ENCODE measurements around the gene HSPA1L. TPM values are rescaled to one million over a fixed set of nuclear protein-coding genes. Genes with fewer than 3 reads are reported as not detected.

Gene HSPA1L
- total RNA-seq (2021; ENCODE audit: unreplicated experiment) (0.12 TPM), Bru-seq, nascent RNA (percentile 33 among the genes with signal in this experiment), BruChase-seq, experiment 1, labeled RNA remaining after a 6-hour chase (percentile 37 among the genes with signal in this experiment), BruChase-seq, experiment 2, labeled RNA remaining after a 2-hour chase (percentile 37 among the genes with signal in this experiment)
- polyA plus RNA-seq (2012): 0.20 and 0.42 TPM in 2 replicates
- long read RNA-seq, partial matches to known transcripts: 0 of 2 reads
- long read RNA-seq, other reads (novel, unspliced or antisense): 2 of 2 reads

GRCh38 chr6:31815025-31815838 is at the start of gene HSPA1L, which contains the start of gene HSPA1A:
Gene HSPA1L, minus strand, starts transcription at chr6:31815283. Its CDS starts 3,311 bp downstream, at chr6:31811972.
Gene HSPA1A, plus strand, starts transcription at chr6:31815543. Its CDS starts 214 bp downstream, at chr6:31815757.
- no TSS peak for BruUV-seq (replicated peaks)
- Histone ChIP-seq H4K20me1 (ENCODE audit: insufficient read depth) (no peaks in the 10 kb centered on the region), H3K9me3 (ENCODE audit: control insufficient read depth in 1 of 2, insufficient read depth in 1 of 2, low read depth in 1 of 2, low read length in 2 of 2) (peaks cover 0 to 5% of the 10 kb centered on the region in 2 experiments; a peak in 1 of 4 replicates), H3K27ac (ENCODE audit: low read depth, low read length) (peak within 1 kb of the TSS; percentile 81), H3K4me2 (ENCODE audit: low read length) (peak within 1 kb of the TSS; percentile 79), H3K27me3 (ENCODE audit: insufficient read depth, low read length) (no peaks in the 10 kb centered on the region), H2AFZ (ENCODE audit: low read depth, low read length, poor library complexity, severe bottlenecking) (peak within 1 kb of the TSS; percentile 57), H3K9ac (ENCODE audit: low read length) (peak within 1 kb of the TSS; percentile 67), H3K36me3 (ENCODE audit: control insufficient read depth in 1 of 2, insufficient read depth in 2 of 2, low read length in 2 of 2) (no peaks in the 10 kb centered on the region), H3K4me3 (replicated peaks in 1 of 2; ENCODE audit: low read depth in 1 of 2, low read length in 2 of 2) (peak within 1 kb of the TSS; percentile 32 to 54), H3K9me2 (ENCODE audit: insufficient read depth) (no peaks in the 10 kb centered on the region), H3K79me2 (ENCODE audit: insufficient read depth, low read length) (no peaks in the 10 kb centered on the region), H3K4me1 (ENCODE audit: control insufficient read depth in 1 of 2, insufficient read depth in 2 of 2, low read length in 2 of 2) (peaks cover 29 to 33% of the 10 kb centered on the region in 2 experiments)
- DNase-seq (ENCODE audit: low read depth, low spot score) (no peak), ATAC-seq (no peak)
- ChIA-PET RAD21 (ENCODE audit: low non-redundant PET in 1 of 2, low total read pairs in 2 of 2, uncharacterized antibody in 2 of 2, unreplicated experiment in 2 of 2) (no interaction called here), CTCF (interaction anchor here (0.6 to 0.9 kb wide), 2 partner anchors 749 to 1023 kb away, joined by 3 to 4 read pairs; partner anchors contain the start of gene TAP2), POLR2A (interaction anchor here (0.9 to 3.3 kb wide), 3 partner anchors 12 to 112 kb away, joined by 3 to 24 read pairs (median 4); partner anchors contain the start of genes ABHD16A and HSPA1B)
- intact Hi-C loops (cut with micrococcal nuclease): no loop called here
- TF ChIP-seq JUND (IDR thresholded peaks at IDR 0.05) (no peak), CEBPB (IDR thresholded peaks at IDR 0.05; ENCODE audit: low read depth) (no peak), POLR2AphosphoS5 (IDR thresholded peaks at IDR 0.05; ENCODE audit: low read depth, low read length) (no peak)

- Histone ChIP-seq H3K9ac (ENCODE audit: low read length) (no peak overlapping the region), H3K9me2 (ENCODE audit: insufficient read depth) (no peaks in the 10 kb centered on the region), H3K9me3 (ENCODE audit: control insufficient read depth in 1 of 2, insufficient read depth in 1 of 2, low read depth in 1 of 2, low read length in 2 of 2) (no peaks in the 10 kb centered on the region), H3K79me2 (ENCODE audit: insufficient read depth, low read length) (no peaks in the 10 kb centered on the region), H3K27ac (ENCODE audit: low read depth, low read length) (no peak overlapping the region), H3K4me2 (ENCODE audit: low read length) (peak overlapping the region; percentile 95; the same call in 1 of the 2 replicates), H4K20me1 (ENCODE audit: insufficient read depth) (no peaks in the 10 kb centered on the region), H3K4me3 (replicated peaks in 1 of 2; ENCODE audit: low read depth in 1 of 2, low read length in 2 of 2) (no peak overlapping the region), H3K36me3 (ENCODE audit: control insufficient read depth in 1 of 2, insufficient read depth in 2 of 2, low read length in 2 of 2) (no peaks in the 10 kb centered on the region), H2AFZ (ENCODE audit: low read depth, low read length, poor library complexity, severe bottlenecking) (no peak overlapping the region), H3K27me3 (ENCODE audit: insufficient read depth, low read length) (no peaks in the 10 kb centered on the region), H3K4me1 (ENCODE audit: control insufficient read depth in 1 of 2, insufficient read depth in 2 of 2, low read length in 2 of 2) (peaks cover 0 to 34% of the 10 kb centered on the region in 2 experiments; a peak in 3 of 4 replicates)
- no peak for DNase-seq (ENCODE audit: low read depth, low spot score)
- no peak for ATAC-seq
- ChIA-PET CTCF (no interaction called here), RAD21 (ENCODE audit: low non-redundant PET in 1 of 2, low total read pairs in 2 of 2, uncharacterized antibody in 2 of 2, unreplicated experiment in 2 of 2) (no interaction called here), POLR2A (no interaction called here)
- BruUV-seq (replicated peaks): no TSS peak
- TF ChIP-seq JUND (IDR thresholded peaks at IDR 0.05): no peak
- no peak for TF ChIP-seq EZH2phosphoT487 (IDR thresholded peaks at IDR 0.05; ENCODE audit: borderline replicate concordance)
- TF ChIP-seq ELF1 (IDR thresholded peaks at IDR 0.05; ENCODE audit: borderline replicate concordance, low read depth): no peak
- TF ChIP-seq EGR1 (IDR thresholded peaks at IDR 0.05; ENCODE audit: low read depth): no peak
- TF ChIP-seq YY1 (IDR thresholded peaks at IDR 0.05; ENCODE audit: extremely low read depth, insufficient replicate concordance, low read depth, low read length): no peak
- no peak for TF ChIP-seq ZFX (IDR thresholded peaks at IDR 0.05)
- TF ChIP-seq POLR2AphosphoS5 (IDR thresholded peaks at IDR 0.05; ENCODE audit: low read depth, low read length): no peak
- no peak for TF ChIP-seq POLR2A (IDR thresholded peaks at IDR 0.05; ENCODE audit: borderline replicate concordance, extremely low read depth, insufficient read depth, insufficient read length)
- TF ChIP-seq ZBTB33 (IDR thresholded peaks at IDR 0.05; ENCODE audit: extremely low read depth, insufficient replicate concordance, low read length): no peak
- TF ChIP-seq RAD21 (IDR thresholded peaks at IDR 0.05; ENCODE audit: low read depth): no peak
- TF ChIP-seq CEBPB (IDR thresholded peaks at IDR 0.05; ENCODE audit: low read depth): no peak
- TF ChIP-seq CTCF (IDR thresholded peaks at IDR 0.05 in 2 of 3, conservative IDR thresholded peaks at IDR 0.05 in 1 of 3; ENCODE audit: borderline replicate concordance in 1 of 3, insufficient read depth in 1 of 3, low read depth in 2 of 3, low read length in 2 of 3): no peak
- no peak for TF ChIP-seq FOSL1 (IDR thresholded peaks at IDR 0.05; ENCODE audit: low read depth)
- no peak for TF ChIP-seq EZH2 (IDR thresholded peaks at IDR 0.05)
- intact Hi-C loops (cut with micrococcal nuclease): no loop called here
Observed at GRCh38 chr6:31864818-31865204, 49.7 kb upstream of the HSPA1L start.
